PC-9 (cell line): ENCODE data around the gene FGFR3.

ENCODE experiments used
- EZH2 ChIP-seq: fragments of 200-600 bp; sonication (generic); IDR thresholded peaks from 2 replicates; pipeline ENCODE4 v1.8.0; 2017; ENCODE audit warnings: antibody characterized with exemption, low read depth
- TF ChIP-seq, protein P1 (sequence below): fragments of 200-600 bp; sonication (generic); conservative IDR thresholded peaks from 2 replicates; pipeline ENCODE4 v1.6.1; 2017; ENCODE audit warnings: mixed run types, antibody characterized with exemption, mild to moderate bottlenecking, moderate library complexity

DNA sequence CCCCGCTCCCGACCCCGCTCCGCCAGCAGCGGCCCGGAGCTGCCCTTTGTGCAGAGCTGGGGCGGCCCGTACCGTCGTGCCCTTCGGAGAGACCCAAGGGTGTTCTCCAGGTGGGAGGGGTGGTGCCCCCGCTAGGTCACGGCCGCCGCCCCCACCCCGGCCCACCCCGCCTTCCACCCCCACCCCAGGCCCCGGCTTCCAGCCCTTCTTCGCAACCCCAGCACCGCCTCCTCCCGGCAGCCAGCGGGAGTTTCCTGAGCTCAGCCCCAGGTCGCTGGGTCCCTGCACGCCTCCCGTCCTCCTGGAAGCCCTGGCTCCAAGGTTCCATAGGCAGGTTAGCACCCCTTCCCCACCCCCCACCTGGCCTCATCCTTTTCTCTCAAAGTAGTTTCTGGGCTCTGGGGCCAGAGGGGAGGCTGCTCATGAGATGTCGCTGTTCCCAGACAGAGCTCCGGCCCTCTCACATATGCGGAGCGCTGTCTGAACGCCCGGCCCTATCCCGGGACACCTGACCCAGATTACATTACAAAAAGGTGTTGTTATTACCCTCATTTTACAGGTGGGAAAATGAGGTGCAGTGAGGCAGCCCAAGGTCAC lies 25.2 kb upstream of the FGFR3 start:
- TF ChIP-seq, protein P1, sequence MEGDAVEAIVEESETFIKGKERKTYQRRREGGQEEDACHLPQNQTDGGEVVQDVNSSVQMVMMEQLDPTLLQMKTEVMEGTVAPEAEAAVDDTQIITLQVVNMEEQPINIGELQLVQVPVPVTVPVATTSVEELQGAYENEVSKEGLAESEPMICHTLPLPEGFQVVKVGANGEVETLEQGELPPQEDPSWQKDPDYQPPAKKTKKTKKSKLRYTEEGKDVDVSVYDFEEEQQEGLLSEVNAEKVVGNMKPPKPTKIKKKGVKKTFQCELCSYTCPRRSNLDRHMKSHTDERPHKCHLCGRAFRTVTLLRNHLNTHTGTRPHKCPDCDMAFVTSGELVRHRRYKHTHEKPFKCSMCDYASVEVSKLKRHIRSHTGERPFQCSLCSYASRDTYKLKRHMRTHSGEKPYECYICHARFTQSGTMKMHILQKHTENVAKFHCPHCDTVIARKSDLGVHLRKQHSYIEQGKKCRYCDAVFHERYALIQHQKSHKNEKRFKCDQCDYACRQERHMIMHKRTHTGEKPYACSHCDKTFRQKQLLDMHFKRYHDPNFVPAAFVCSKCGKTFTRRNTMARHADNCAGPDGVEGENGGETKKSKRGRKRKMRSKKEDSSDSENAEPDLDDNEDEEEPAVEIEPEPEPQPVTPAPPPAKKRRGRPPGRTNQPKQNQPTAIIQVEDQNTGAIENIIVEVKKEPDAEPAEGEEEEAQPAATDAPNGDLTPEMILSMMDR: peak; percentile 40; the same call in 1 of the 2 replicates
- no peak for TF ChIP-seq EZH2
